SU-DHL-6 (cell line): ENCODE measurements around the gene ZDHHC6.

ENCODE experiments used
- EZH2phosphoT487 ChIP-seq: fragments of 200-600 bp; sonication (generic), shearing (Covaris generic); conservative IDR thresholded peaks from 2 replicates; pipeline ENCODE4 v1.6.1; 2018; ENCODE audit warnings: mild to moderate bottlenecking, antibody characterized with exemption, low read length, moderate library complexity, mixed read lengths
- TF ChIP-seq, protein P1 (sequence below): fragments of 200-600 bp; sonication (generic); IDR thresholded peaks from one replicate; pipeline ENCODE4 v1.5.1; 2017; ENCODE audit warnings: antibody characterized with exemption, mild to moderate bottlenecking, low read length, moderate library complexity; ENCODE audit not compliant: insufficient read depth, poor library complexity, severe bottlenecking

- TF ChIP-seq, protein P1, sequence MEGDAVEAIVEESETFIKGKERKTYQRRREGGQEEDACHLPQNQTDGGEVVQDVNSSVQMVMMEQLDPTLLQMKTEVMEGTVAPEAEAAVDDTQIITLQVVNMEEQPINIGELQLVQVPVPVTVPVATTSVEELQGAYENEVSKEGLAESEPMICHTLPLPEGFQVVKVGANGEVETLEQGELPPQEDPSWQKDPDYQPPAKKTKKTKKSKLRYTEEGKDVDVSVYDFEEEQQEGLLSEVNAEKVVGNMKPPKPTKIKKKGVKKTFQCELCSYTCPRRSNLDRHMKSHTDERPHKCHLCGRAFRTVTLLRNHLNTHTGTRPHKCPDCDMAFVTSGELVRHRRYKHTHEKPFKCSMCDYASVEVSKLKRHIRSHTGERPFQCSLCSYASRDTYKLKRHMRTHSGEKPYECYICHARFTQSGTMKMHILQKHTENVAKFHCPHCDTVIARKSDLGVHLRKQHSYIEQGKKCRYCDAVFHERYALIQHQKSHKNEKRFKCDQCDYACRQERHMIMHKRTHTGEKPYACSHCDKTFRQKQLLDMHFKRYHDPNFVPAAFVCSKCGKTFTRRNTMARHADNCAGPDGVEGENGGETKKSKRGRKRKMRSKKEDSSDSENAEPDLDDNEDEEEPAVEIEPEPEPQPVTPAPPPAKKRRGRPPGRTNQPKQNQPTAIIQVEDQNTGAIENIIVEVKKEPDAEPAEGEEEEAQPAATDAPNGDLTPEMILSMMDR: no peak
- no peak for TF ChIP-seq EZH2phosphoT487
Measured at GRCh38 chr10:112395809-112396530, 50.7 kb downstream of the ZDHHC6 start.
